HCT116 (cell line): Measurements from ENCODE around the gene PYGB. TPM values are rescaled to one million over a fixed set of nuclear protein-coding genes. Genes with fewer than 3 reads are reported as not detected.

Source experiments
- ATAC-seq: fragments of 200-7000 bp; cut with Tn5 transposase; 2 replicates; pipeline ENCODE4 v1.9.1; 2020; ENCODE audit warnings: mild to moderate bottlenecking, moderate library complexity
- BruUV-seq: library from RNA; stranded (reverse); fragments of 400-500 nt; replicated peaks from 2 replicates; lab custom pipeline; 2021; lab: Mats Ljungman, UMichigan
- CTCF ChIA-PET: fragments of 300-600 bp; sonication (Branson Sonifier 250); formaldehyde crosslinking; loops from one replicate; lab custom pipeline; 2021; ENCODE audit warnings: antibody characterized with exemption; lab: Charles Lee
- POLR2A ChIA-PET: fragments of 300-600, 350-600 bp; sonication (Branson Sonifier 250); formaldehyde crosslinking; loops from one replicate; lab custom pipeline; 2021; ENCODE audit warnings: antibody characterized with exemption; lab: Charles Lee
- RAD21 ChIA-PET, 2 experiments: fragments of 300-600 bp; sonication (Branson Sonifier 250); formaldehyde crosslinking; loops; one replicate each; lab custom pipeline; 2023; ENCODE audit warnings: low total read pairs in 2 of 2; ENCODE audit not compliant: uncharacterized antibody in 2 of 2, unreplicated experiment in 2 of 2, low non-redundant PET in 1 of 2; lab: Charles Lee
- DNase-seq: peaks from one replicate; pipeline ENCODE4 v3.0.0-alpha.2; 2010; ENCODE audit warnings: low read depth, low spot score
- H2AFZ ChIP-seq: fragments of 200-600 bp; shearing (Covaris generic), sonication (generic); 2 replicates; pipeline ENCODE4 v1.6.1; 2017; ENCODE audit warnings: low read depth, mixed run types, mixed read lengths, antibody characterized with exemption, low read length; ENCODE audit not compliant: poor library complexity, severe bottlenecking
- H3K27ac ChIP-seq: 2 replicates; pipeline ENCODE4 v1.5.1; 2012; ENCODE audit warnings: low read depth, low read length
- H3K27me3 ChIP-seq: fragments of 200-600 bp; sonication (generic); 2 replicates; pipeline ENCODE4 v1.6.1; 2016; ENCODE audit warnings: mixed run types, low read length, mixed read lengths; ENCODE audit not compliant: insufficient read depth
- H3K36me3 ChIP-seq, 2 experiments: fragments of 200-500 bp in 1 of 2; fragments of 200-600 bp in 1 of 2; sonication (Bioruptor generic) in 1 of 2; sonication (generic) in 1 of 2; 2 replicates each; pipeline versions ENCODE4 v1.5.1 to v1.6.1; 2014 to 2016; ENCODE audit warnings: low read length in 2 of 2, inconsistent platforms in 1 of 2, mixed read lengths in 1 of 2, mixed run types in 1 of 2; ENCODE audit not compliant: insufficient read depth in 2 of 2, control insufficient read depth in 1 of 2
- H3K4me1 ChIP-seq, 2 experiments: fragments of 200-600 bp in 1 of 2; sonication (generic) in 1 of 2; 2 replicates each; pipeline versions ENCODE4 v1.5.1 to v1.6.1; 2012 to 2017; ENCODE audit warnings: low read length in 2 of 2, inconsistent platforms in 1 of 2, mild to moderate bottlenecking in 1 of 2, mixed read lengths in 1 of 2, mixed run types in 1 of 2, moderate library complexity in 1 of 2; ENCODE audit not compliant: insufficient read depth in 2 of 2, control insufficient read depth in 1 of 2
- H3K4me2 ChIP-seq: fragments of 200-600 bp; sonication (generic); 2 replicates; pipeline ENCODE4 v1.6.1; 2017; ENCODE audit warnings: mixed run types, low read length, mixed read lengths
- H3K4me3 ChIP-seq, 2 experiments: fragments of 200-600 bp in 1 of 2; sonication (generic) in 1 of 2; replicated peaks in 1 of 2; 2 replicates each; pipeline ENCODE4 v1.5.1; 2011 to 2016; ENCODE audit warnings: low read length in 2 of 2, control low read depth in 1 of 2, low read depth in 1 of 2, mild to moderate bottlenecking in 1 of 2, mixed read lengths in 1 of 2, mixed run types in 1 of 2
- H3K79me2 ChIP-seq: fragments of 200-600 bp; sonication (generic); 2 replicates; pipeline ENCODE4 v1.6.1; 2017; ENCODE audit warnings: mild to moderate bottlenecking, mixed run types, low read length, moderate library complexity, mixed read lengths; ENCODE audit not compliant: insufficient read depth
- H3K9ac ChIP-seq: fragments of 200-600 bp; sonication (generic); 2 replicates; pipeline ENCODE4 v1.6.1; 2016; ENCODE audit warnings: low read length, mixed read lengths
- H3K9me2 ChIP-seq: fragments of 200-600 bp; sonication (generic), shearing (Covaris generic); 2 replicates; pipeline ENCODE4 v1.6.1; 2017; ENCODE audit warnings: mixed run types, mild to moderate bottlenecking, moderate library complexity; ENCODE audit not compliant: insufficient read depth
- H3K9me3 ChIP-seq, 2 experiments: fragments of 200-500 bp in 1 of 2; fragments of 200-600 bp in 1 of 2; sonication (Bioruptor generic) in 1 of 2; sonication (generic) in 1 of 2; 2 replicates each; pipeline ENCODE4 v1.6.1; 2014 to 2017; ENCODE audit warnings: low read length in 2 of 2, mixed read lengths in 2 of 2, inconsistent platforms in 1 of 2, low read depth in 1 of 2, mild to moderate bottlenecking in 1 of 2, mixed run types in 1 of 2, moderate library complexity in 1 of 2; ENCODE audit not compliant: control insufficient read depth in 1 of 2, insufficient read depth in 1 of 2
- H4K20me1 ChIP-seq: fragments of 200-600 bp; sonication (generic), shearing (Covaris generic); 2 replicates; pipeline ENCODE4 v1.6.1; 2017; ENCODE audit warnings: mixed run types, mild to moderate bottlenecking, moderate library complexity; ENCODE audit not compliant: insufficient read depth
- EGR1 ChIP-seq: IDR thresholded peaks from 2 replicates; pipeline ENCODE4 v1.6.1; 2012; ENCODE audit warnings: low read depth
- EZH2phosphoT487 ChIP-seq: fragments of 200-600 bp; IDR thresholded peaks from 2 replicates; pipeline ENCODE4 v1.6.1; 2018; ENCODE audit warnings: antibody characterized with exemption, borderline replicate concordance
- FOSL1 ChIP-seq: IDR thresholded peaks from 2 replicates; pipeline ENCODE4 v1.6.1; 2012; ENCODE audit warnings: low read depth
- POLR2A ChIP-seq: IDR thresholded peaks from 2 replicates; pipeline ENCODE4 v1.7.0; 2011; ENCODE audit warnings: borderline replicate concordance; ENCODE audit not compliant: insufficient read depth, insufficient read length; ENCODE audit errors: extremely low read depth
- POLR2AphosphoS5 ChIP-seq: IDR thresholded peaks from 2 replicates; pipeline ENCODE4 v1.6.1; 2011; ENCODE audit warnings: mild to moderate bottlenecking, low read depth, low read length, moderate library complexity
- REST ChIP-seq: IDR thresholded peaks from 2 replicates; pipeline ENCODE4 v1.6.1; 2012; ENCODE audit warnings: low read depth
- SIN3A ChIP-seq: IDR thresholded peaks from 2 replicates; pipeline ENCODE4 v1.6.1; 2012; ENCODE audit warnings: low read depth
- TCF7L2 ChIP-seq: IDR thresholded peaks from 2 replicates; pipeline ENCODE4 v1.7.0; 2011; ENCODE audit warnings: borderline replicate concordance, inconsistent platforms; ENCODE audit not compliant: insufficient read depth, insufficient read length; ENCODE audit errors: extremely low read depth
- ZFX ChIP-seq: fragments of 450-650 bp; IDR thresholded peaks from 2 replicates; pipeline ENCODE4 v1.6.1; 2017
- intact Hi-C: fragments of 100-400 bp; cut with micrococcal nuclease; formaldehyde crosslinking; loops from 2 replicates; pipeline ENCODE4 v1.10.0; 2022
- total RNA-seq: library from RNA; stranded (reverse); gene quantifications from one replicate; pipeline ENCODE4 v1.2.1, GENCODE V29; 2021; ENCODE audit not compliant: unreplicated experiment

Gene PYGB
- total RNA-seq, 1 experiment from 2014 or later: 87.8 TPM

- CTCF ChIA-PET: no interaction called here
- Histone ChIP-seq H3K4me2 (no peak overlapping the region), H3K4me1 (peaks cover 0 to 7% of the 10 kb centered on the region in 2 experiments; a peak in 1 of 4 replicates), H2AFZ (no peak overlapping the region)
- POLR2A ChIA-PET: no interaction called here
- TF ChIP-seq EGR1 (no peak), REST (no peak)
- TF ChIP-seq, all 23 proteins: peak for 0
- Histone ChIP-seq H3K4me3 (no peak overlapping the region), H3K36me3 (no peaks in the 10 kb centered on the region; a peak in 1 of 4 replicates), H3K27me3 (no peaks in the 10 kb centered on the region), H3K9me2 (no peaks in the 10 kb centered on the region), H4K20me1 (no peaks in the 10 kb centered on the region), H3K27ac (no peak overlapping the region), H3K9me3 (no peaks in the 10 kb centered on the region), H3K79me2 (no peaks in the 10 kb centered on the region), H3K9ac (no peak overlapping the region)
- no peak for ATAC-seq
- RAD21 ChIA-PET: no interaction called here
- DNase-seq: no peak
- intact Hi-C loops: loop anchor here (10.0 kb wide), 1 partner anchor 55 kb away; no protein-coding TSS in a partner anchor
- BruUV-seq: no TSS peak
Measured at GRCh38 chr20:25320035-25320800, 72.3 kb downstream of the PYGB start.

GRCh38 chr20:25321262-25321831 is 73.5 kb downstream of the PYGB start:
- H3K4me3 ChIP-seq: no peak overlapping the region
- ChIA-PET RAD21 (no interaction called here), POLR2A (no interaction called here), CTCF (no interaction called here)
- no peaks in the 10 kb centered on the region for H3K79me2 ChIP-seq
- H3K27ac ChIP-seq: no peak overlapping the region
- H2AFZ ChIP-seq: no peak overlapping the region
- no peaks in the 10 kb centered on the region; a peak in 1 of 4 replicates for H3K36me3 ChIP-seq
- DNase-seq (no peak), ATAC-seq (no peak)
- no peaks in the 10 kb centered on the region for H3K9me3 ChIP-seq
- no peaks in the 10 kb centered on the region for H4K20me1 ChIP-seq
- H3K9me2 ChIP-seq: no peaks in the 10 kb centered on the region
- intact Hi-C loops: loop anchor here (10.0 kb wide), 1 partner anchor 57 kb away; no protein-coding TSS in a partner anchor
- peaks cover 0 to 13% of the 10 kb centered on the region in 2 experiments; a peak in 2 of 4 replicates for H3K4me1 ChIP-seq
- no peaks in the 10 kb centered on the region for H3K27me3 ChIP-seq
- H3K9ac ChIP-seq: no peak overlapping the region
- BruUV-seq: no TSS peak
- no peak overlapping the region for H3K4me2 ChIP-seq
- TF ChIP-seq ZFX (no peak), REST (no peak), FOSL1 (no peak), EZH2phosphoT487 (no peak), POLR2AphosphoS5 (no peak), EGR1 (no peak), SIN3A (no peak), POLR2A (no peak), TCF7L2 (no peak)
